HepG2 (cell line): Measurements from ENCODE around the gene ITK. TPM values are rescaled to one million over a fixed set of nuclear protein-coding genes. Genes with fewer than 3 reads are reported as not detected.
A peak's percentile ranks its signal among the peaks of the same experiment; 100 is the strongest.

Source experiments
- AGO2 ChIP-seq: fragments of 200-400 bp; formaldehyde crosslinking; optimal IDR thresholded peaks from 2 replicates; pipeline ENCODE3; 2017; ENCODE audit warnings: mild to moderate bottlenecking, low read depth, low read length, moderate library complexity
- E2F1 ChIP-seq: sonication (generic); formaldehyde crosslinking; IDR thresholded peaks from 2 replicates; pipeline ENCODE4 v1.5.0; 2020; ENCODE audit warnings: missing genetic modification reagents
- HOMEZ ChIP-seq: IDR thresholded peaks from 2 replicates; pipeline ENCODE4 v1.6.1; 2016; ENCODE audit warnings: low read depth
- IRX3 ChIP-seq: sonication (generic); formaldehyde crosslinking; IDR thresholded peaks from 2 replicates; pipeline ENCODE4 v1.8.1; 2023; ENCODE audit warnings: mild to moderate bottlenecking, low read depth, missing genetic modification reagents, borderline replicate concordance
- JDP2 ChIP-seq: sonication (generic); formaldehyde crosslinking; IDR thresholded peaks from 2 replicates; pipeline ENCODE4 v1.8.1; 2022; ENCODE audit warnings: missing genetic modification reagents, borderline replicate concordance
- KLF15 ChIP-seq: sonication (generic); formaldehyde crosslinking; IDR thresholded peaks from 2 replicates; pipeline ENCODE4 v1.8.1; 2023; ENCODE audit warnings: borderline replicate concordance, mild to moderate bottlenecking, inconsistent platforms, missing genetic modification reagents, mixed read lengths
- NR0B2 ChIP-seq: sonication (generic); formaldehyde crosslinking; IDR thresholded peaks from 2 replicates; pipeline ENCODE4 v1.4.0; 2020; ENCODE audit warnings: mild to moderate bottlenecking, missing genetic modification reagents
- SRSF9 ChIP-seq: fragments of 200-400 bp; formaldehyde crosslinking; IDR thresholded peaks from 2 replicates; pipeline ENCODE4 v1.6.1; 2018; ENCODE audit warnings: borderline replicate concordance, mild to moderate bottlenecking, low read depth, low read length; ENCODE audit not compliant: insufficient read depth, poor library complexity, severe bottlenecking
- ZFY ChIP-seq: sonication (generic); formaldehyde crosslinking; IDR thresholded peaks from 2 replicates; pipeline ENCODE4 v1.4.0; 2020; ENCODE audit warnings: missing genetic modification reagents
- ZNF282 ChIP-seq: fragments of 450-650 bp; IDR thresholded peaks from 2 replicates; pipeline ENCODE4 v1.6.1; 2018; ENCODE audit not compliant: partially characterized antibody
- ZNF407 ChIP-seq: sonication (generic); formaldehyde crosslinking; IDR thresholded peaks from one replicate; pipeline ENCODE4 v1.5.1; 2020; ENCODE audit warnings: mild to moderate bottlenecking, missing genetic modification reagents; ENCODE audit errors: not compliant biosample characterization
- ZNF558 ChIP-seq: sonication (generic); formaldehyde crosslinking; IDR thresholded peaks from 2 replicates; pipeline ENCODE4 v1.9.0; 2022; ENCODE audit warnings: mild to moderate bottlenecking, missing genetic modification reagents, borderline replicate concordance
- ZNF776 ChIP-seq: sonication (generic); formaldehyde crosslinking; IDR thresholded peaks from 2 replicates; pipeline ENCODE4 v1.4.0; 2020; ENCODE audit warnings: mild to moderate bottlenecking, missing genetic modification reagents
- polyA plus RNA-seq, 8 experiments: library from polyadenylated mRNA; depleted of rRNA in 3 of 8; stranded (reverse) in 7 of 8; unstranded in 1 of 8; fragments of >200 nt; fragmentation: Illumina TruSeq in 4 of 8; extraction: Trizol in 4 of 8; gene quantifications; 2 replicates each; pipeline versions ENCODE4 v1.2.1 to v1.2.3, GENCODE V29; 2011 to 2016; ENCODE audit warnings: low read depth in 4 of 8, missing spikeins in 1 of 8, mixed read lengths in 1 of 8; ENCODE audit not compliant: insufficient read depth in 1 of 8
- total RNA-seq, 5 experiments: library from RNA; depleted of rRNA; stranded (reverse); fragments of >200 nt; fragmentation: Illumina TruSeq; extraction: Trizol; gene quantifications; 2 replicates each; pipeline ENCODE4 v1.2.3, GENCODE V29; 2016; ENCODE audit warnings: low read depth in 1 of 5
- TF ChIP-seq, protein P1 (sequence below): IDR thresholded peaks from 2 replicates; pipeline ENCODE4 v1.6.1; 2016; ENCODE audit warnings: low read depth, control low read depth

Gene ITK
- total and polyA plus RNA-seq, 2 of the 13 experiments (the other 11 are each of a cell fraction or from before 2014, with no cell fraction given), result 0.01 TPM; not detected in 1

GRCh38 chr5:157290981-157291711 lies 110.5 kb downstream of the ITK start (continued):
- TF ChIP-seq ZNF407 (CRISPR knock-in tag) (no peak), AGO2 (no peak), KLF15 (no peak; the same call in 1 of the 2 replicates), ZNF282 (no peak), NR0B2 (CRISPR knock-in tag) (no peak), IRX3 (CRISPR knock-in tag) (peak; percentile 79; the same call in 1 of the 2 replicates), ZNF776 (CRISPR knock-in tag) (no peak), ZNF558 (CRISPR knock-in tag) (peak; percentile 78; the same call in 1 of the 2 replicates), ZFY (CRISPR knock-in tag) (no peak), HOMEZ (CRISPR knock-in tag) (peak; percentile 97), JDP2 (CRISPR knock-in tag) (no peak), SRSF9 (no peak), E2F1 (no peak; the same call in 1 of the 2 replicates)
- TF ChIP-seq, protein P1, sequence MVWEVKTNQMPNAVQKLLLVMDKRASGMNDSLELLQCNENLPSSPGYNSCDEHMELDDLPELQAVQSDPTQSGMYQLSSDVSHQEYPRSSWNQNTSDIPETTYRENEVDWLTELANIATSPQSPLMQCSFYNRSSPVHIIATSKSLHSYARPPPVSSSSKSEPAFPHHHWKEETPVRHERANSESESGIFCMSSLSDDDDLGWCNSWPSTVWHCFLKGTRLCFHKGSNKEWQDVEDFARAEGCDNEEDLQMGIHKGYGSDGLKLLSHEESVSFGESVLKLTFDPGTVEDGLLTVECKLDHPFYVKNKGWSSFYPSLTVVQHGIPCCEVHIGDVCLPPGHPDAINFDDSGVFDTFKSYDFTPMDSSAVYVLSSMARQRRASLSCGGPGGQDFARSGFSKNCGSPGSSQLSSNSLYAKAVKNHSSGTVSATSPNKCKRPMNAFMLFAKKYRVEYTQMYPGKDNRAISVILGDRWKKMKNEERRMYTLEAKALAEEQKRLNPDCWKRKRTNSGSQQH (CRISPR knock-in tag), result no peak; the same call in 1 of the 2 replicates
